ENCODE data around the gene LHX3.

DNA sequence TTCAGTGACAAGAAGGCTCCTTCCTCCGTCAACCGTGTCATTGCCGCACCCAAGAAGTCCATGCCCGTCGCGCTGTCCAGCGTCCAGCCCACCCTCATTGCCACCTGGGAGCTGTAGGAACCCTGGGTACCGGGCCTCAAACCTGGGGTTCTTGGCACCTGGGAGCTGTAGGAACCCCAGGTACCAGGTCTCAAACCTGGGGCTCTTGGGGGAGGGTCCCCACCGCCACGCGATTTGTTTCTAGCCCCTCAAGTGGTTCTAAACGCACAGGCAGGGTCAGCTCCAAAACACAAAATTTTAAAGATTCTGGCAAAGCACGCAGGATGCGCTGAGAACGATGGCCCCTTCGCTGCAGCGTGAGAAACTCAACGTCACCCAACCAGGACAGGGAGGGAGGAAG is 17.7 kb downstream of the LHX3 start:
- TF ChIP-seq POLR2A (IDR thresholded peaks at IDR 0.05), result no peak
- TF ChIP-seq, protein P1, sequence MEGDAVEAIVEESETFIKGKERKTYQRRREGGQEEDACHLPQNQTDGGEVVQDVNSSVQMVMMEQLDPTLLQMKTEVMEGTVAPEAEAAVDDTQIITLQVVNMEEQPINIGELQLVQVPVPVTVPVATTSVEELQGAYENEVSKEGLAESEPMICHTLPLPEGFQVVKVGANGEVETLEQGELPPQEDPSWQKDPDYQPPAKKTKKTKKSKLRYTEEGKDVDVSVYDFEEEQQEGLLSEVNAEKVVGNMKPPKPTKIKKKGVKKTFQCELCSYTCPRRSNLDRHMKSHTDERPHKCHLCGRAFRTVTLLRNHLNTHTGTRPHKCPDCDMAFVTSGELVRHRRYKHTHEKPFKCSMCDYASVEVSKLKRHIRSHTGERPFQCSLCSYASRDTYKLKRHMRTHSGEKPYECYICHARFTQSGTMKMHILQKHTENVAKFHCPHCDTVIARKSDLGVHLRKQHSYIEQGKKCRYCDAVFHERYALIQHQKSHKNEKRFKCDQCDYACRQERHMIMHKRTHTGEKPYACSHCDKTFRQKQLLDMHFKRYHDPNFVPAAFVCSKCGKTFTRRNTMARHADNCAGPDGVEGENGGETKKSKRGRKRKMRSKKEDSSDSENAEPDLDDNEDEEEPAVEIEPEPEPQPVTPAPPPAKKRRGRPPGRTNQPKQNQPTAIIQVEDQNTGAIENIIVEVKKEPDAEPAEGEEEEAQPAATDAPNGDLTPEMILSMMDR (IDR thresholded peaks at IDR 0.05), result no peak
- no peak for TF ChIP-seq POLR2AphosphoS5 (IDR thresholded peaks at IDR 0.05)

Data from breast epithelium (tissue), 3 donors.